Astrocyte (in vitro differentiated cells and primary cell): Measurements from ENCODE around the gene TOP1. TPM values are rescaled to one million over a fixed set of nuclear protein-coding genes. Genes with fewer than 3 reads are reported as not detected.

Experiments used
- DNase-seq: peaks from one replicate; pipeline ENCODE4 v3.0.0-alpha.2; 2010; ENCODE audit warnings: low read depth
- FAIRE-seq: peaks from 2 replicates; lab custom pipeline; 2011; peaks lifted over from hg19 to GRCh38; lab: Jason Lieb, UNC
- H2AFZ ChIP-seq: 2 replicates; pipeline ENCODE4 v1.6.0; 2012; ENCODE audit warnings: low read depth, low read length, inconsistent platforms
- H3K27ac ChIP-seq: 2 replicates; pipeline ENCODE4 v1.5.1; 2011; ENCODE audit warnings: low read depth, low read length, inconsistent platforms
- H3K27me3 ChIP-seq: 2 replicates; pipeline ENCODE4 v1.6.0; 2011; ENCODE audit warnings: low read length, inconsistent platforms; ENCODE audit not compliant: insufficient read depth
- H3K36me3 ChIP-seq: 2 replicates; pipeline ENCODE4 v1.5.1; 2011; ENCODE audit warnings: low read length, inconsistent platforms; ENCODE audit not compliant: insufficient read depth
- H3K4me1 ChIP-seq: 2 replicates; pipeline ENCODE4 v1.5.1; 2011; ENCODE audit warnings: low read length, inconsistent platforms; ENCODE audit not compliant: insufficient read depth
- H3K4me2 ChIP-seq: 2 replicates; pipeline ENCODE4 v1.6.0; 2012; ENCODE audit warnings: low read length, inconsistent platforms
- H3K4me3 ChIP-seq: 2 replicates; pipeline ENCODE4 v1.5.1; 2011; ENCODE audit warnings: low read depth, mild to moderate bottlenecking, low read length, inconsistent platforms; ENCODE audit not compliant: insufficient read depth
- H3K79me2 ChIP-seq: 2 replicates; pipeline ENCODE4 v1.6.0; 2012; ENCODE audit warnings: mild to moderate bottlenecking, low read length, inconsistent platforms; ENCODE audit not compliant: insufficient read depth
- H3K9ac ChIP-seq: 2 replicates; pipeline ENCODE4 v1.6.0; 2012; ENCODE audit warnings: mild to moderate bottlenecking, low read length, inconsistent platforms
- H3K9me3 ChIP-seq: 2 replicates; pipeline ENCODE4 v1.5.1; 2012; ENCODE audit warnings: low read depth, mild to moderate bottlenecking, low read length, inconsistent platforms; ENCODE audit not compliant: insufficient read depth
- H4K20me1 ChIP-seq: 2 replicates; pipeline ENCODE4 v1.6.0; 2012; ENCODE audit warnings: low read length, inconsistent platforms; ENCODE audit not compliant: insufficient read depth
- H3K27ac Mint-ChIP-seq: one replicate; pipeline ENCODE4 v1.8.0; 2021; ENCODE audit warnings: mild to moderate bottlenecking, mixed read lengths; ENCODE audit not compliant: unreplicated experiment
- H3K27me3 Mint-ChIP-seq: one replicate; pipeline ENCODE4 v1.8.0; 2021; ENCODE audit warnings: low read depth, mixed read lengths; ENCODE audit not compliant: unreplicated experiment
- H3K36me3 Mint-ChIP-seq: one replicate; pipeline ENCODE4 v1.8.0; 2021; ENCODE audit warnings: low read depth, mixed read lengths; ENCODE audit not compliant: unreplicated experiment
- H3K4me1 Mint-ChIP-seq: one replicate; pipeline ENCODE4 v1.8.0; 2021; ENCODE audit warnings: low read depth, mixed read lengths; ENCODE audit not compliant: unreplicated experiment
- H3K4me3 Mint-ChIP-seq: one replicate; pipeline ENCODE4 v1.8.0; 2021; ENCODE audit warnings: mild to moderate bottlenecking, moderate library complexity, mixed read lengths; ENCODE audit not compliant: unreplicated experiment
- H3K9me3 Mint-ChIP-seq: one replicate; pipeline ENCODE4 v1.8.0; 2021; ENCODE audit warnings: mild to moderate bottlenecking, mixed read lengths; ENCODE audit not compliant: unreplicated experiment
- CTCF ChIP-seq: IDR thresholded peaks from 2 replicates; pipeline ENCODE4 v1.5.1; 2011; ENCODE audit warnings: low read depth, mild to moderate bottlenecking, inconsistent platforms, low read length, moderate library complexity; ENCODE audit not compliant: insufficient read depth
- EZH2 ChIP-seq: IDR thresholded peaks from 2 replicates; pipeline ENCODE4 v1.6.1; 2012; ENCODE audit warnings: mild to moderate bottlenecking, low read length, inconsistent platforms; ENCODE audit not compliant: insufficient read depth
- total RNA-seq: library from RNA; stranded (reverse); gene quantifications from 2 replicates; pipeline ENCODE4 v1.2.1, GENCODE V29; 2021

The TOP1 gene
- total RNA-seq, 1 donor from 2014 or later = 63.5 TPM

GRCh38 chr20:41154436-41155176, 126.0 kb downstream of the TOP1 start:
- no peak overlapping the region for H3K27ac Mint-ChIP-seq
- Histone ChIP-seq H4K20me1 (peaks cover 100% of the 10 kb centered on the region), H3K4me3 (no peak overlapping the region), H3K9me3 (no peaks in the 10 kb centered on the region), H3K9ac (no peak overlapping the region), H3K27ac (no peak overlapping the region), H3K79me2 (peaks cover 100% of the 10 kb centered on the region), H3K4me1 (peaks cover 11% of the 10 kb centered on the region), H2AFZ (no peak overlapping the region), H3K4me2 (no peak overlapping the region), H3K27me3 (no peaks in the 10 kb centered on the region), H3K36me3 (no peaks in the 10 kb centered on the region)
- H3K36me3 Mint-ChIP-seq = peaks cover 11% of the 10 kb centered on the region
- H3K9me3 Mint-ChIP-seq = peaks cover 2% of the 10 kb centered on the region
- H3K4me1 Mint-ChIP-seq = peaks cover 30% of the 10 kb centered on the region
- DNase-seq (no peak), FAIRE-seq (no peak)
- no peaks in the 10 kb centered on the region for H3K27me3 Mint-ChIP-seq
- TF ChIP-seq CTCF (no peak), EZH2 (no peak)
- H3K4me3 Mint-ChIP-seq = no peak overlapping the region

GRCh38 chr20:41155261-41155660, 126.6 kb downstream of the TOP1 start:
- no peaks in the 10 kb centered on the region for H3K9me3 ChIP-seq
- no peak overlapping the region for H3K9ac ChIP-seq
- no peak for FAIRE-seq
- peaks cover 100% of the 10 kb centered on the region for H3K79me2 ChIP-seq
- Mint-ChIP-seq H3K4me3 (no peak overlapping the region), H3K27ac (no peak overlapping the region), H3K27me3 (no peaks in the 10 kb centered on the region), H3K4me1 (peaks cover 27% of the 10 kb centered on the region), H3K9me3 (no peaks in the 10 kb centered on the region), H3K36me3 (peaks cover 13% of the 10 kb centered on the region)
- H3K4me2 ChIP-seq = no peak overlapping the region
- TF ChIP-seq EZH2 (no peak), CTCF (no peak)
- DNase-seq = no peak
- H3K27ac ChIP-seq = no peak overlapping the region
- no peak overlapping the region for H2AFZ ChIP-seq
- peaks cover 7% of the 10 kb centered on the region for H3K4me1 ChIP-seq
- H3K27me3 ChIP-seq = no peaks in the 10 kb centered on the region
- H3K36me3 ChIP-seq = no peaks in the 10 kb centered on the region
- peaks cover 100% of the 10 kb centered on the region for H4K20me1 ChIP-seq
- H3K4me3 ChIP-seq = no peak overlapping the region

GRCh38 chr20:41158082-41158625, 129.5 kb downstream of the TOP1 start:
- no peak overlapping the region for H3K4me3 ChIP-seq
- peaks cover 100% of the 10 kb centered on the region for H4K20me1 ChIP-seq
- no peak overlapping the region for H2AFZ ChIP-seq
- peaks cover 86% of the 10 kb centered on the region for H3K79me2 ChIP-seq
- Mint-ChIP-seq H3K27ac (no peak overlapping the region), H3K9me3 (no peaks in the 10 kb centered on the region), H3K4me1 (peaks cover 15% of the 10 kb centered on the region), H3K4me3 (no peak overlapping the region), H3K36me3 (peaks cover 22% of the 10 kb centered on the region), H3K27me3 (no peaks in the 10 kb centered on the region)
- H3K9me3 ChIP-seq = no peaks in the 10 kb centered on the region
- no peaks in the 10 kb centered on the region for H3K27me3 ChIP-seq
- FAIRE-seq (no peak), DNase-seq (no peak)
- peaks cover 3% of the 10 kb centered on the region for H3K36me3 ChIP-seq
- no peak overlapping the region for H3K27ac ChIP-seq
- no peak overlapping the region for H3K4me2 ChIP-seq
- no peak overlapping the region for H3K9ac ChIP-seq
- no peak for TF ChIP-seq EZH2
- no peak for TF ChIP-seq CTCF
- H3K4me1 ChIP-seq = no peaks in the 10 kb centered on the region
